ENCODE results near the gene EDN3. TPM values are rescaled to one million over a fixed set of nuclear protein-coding genes. Genes with fewer than 3 reads are reported as not detected.

EDN3 gene
- total RNA-seq, 3 donors from 2014 or later (not counting 1 experiment from before 2014, with no cell fraction given) = 0.24 to 0.53 (median 0.41) TPM

- no peak for DNase-seq
- Mint-ChIP-seq H3K27me3 (ENCODE audit: low read depth in 2 of 2) (peaks cover 0 to 11% of the 10 kb centered on the region in 2 donors), H3K4me3 (no peak overlapping the region), H3K9me3 (no peaks in the 10 kb centered on the region), H3K27ac (no peak overlapping the region), H3K36me3 (no peaks in the 10 kb centered on the region), H3K4me1 (no peaks in the 10 kb centered on the region)
- no peak for ATAC-seq
- TF ChIP-seq, protein P1, sequence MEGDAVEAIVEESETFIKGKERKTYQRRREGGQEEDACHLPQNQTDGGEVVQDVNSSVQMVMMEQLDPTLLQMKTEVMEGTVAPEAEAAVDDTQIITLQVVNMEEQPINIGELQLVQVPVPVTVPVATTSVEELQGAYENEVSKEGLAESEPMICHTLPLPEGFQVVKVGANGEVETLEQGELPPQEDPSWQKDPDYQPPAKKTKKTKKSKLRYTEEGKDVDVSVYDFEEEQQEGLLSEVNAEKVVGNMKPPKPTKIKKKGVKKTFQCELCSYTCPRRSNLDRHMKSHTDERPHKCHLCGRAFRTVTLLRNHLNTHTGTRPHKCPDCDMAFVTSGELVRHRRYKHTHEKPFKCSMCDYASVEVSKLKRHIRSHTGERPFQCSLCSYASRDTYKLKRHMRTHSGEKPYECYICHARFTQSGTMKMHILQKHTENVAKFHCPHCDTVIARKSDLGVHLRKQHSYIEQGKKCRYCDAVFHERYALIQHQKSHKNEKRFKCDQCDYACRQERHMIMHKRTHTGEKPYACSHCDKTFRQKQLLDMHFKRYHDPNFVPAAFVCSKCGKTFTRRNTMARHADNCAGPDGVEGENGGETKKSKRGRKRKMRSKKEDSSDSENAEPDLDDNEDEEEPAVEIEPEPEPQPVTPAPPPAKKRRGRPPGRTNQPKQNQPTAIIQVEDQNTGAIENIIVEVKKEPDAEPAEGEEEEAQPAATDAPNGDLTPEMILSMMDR (IDR thresholded peaks at IDR 0.05) = no peak
- H3K27ac ChIP-seq (ENCODE audit: low read length) = no peak overlapping the region
- no peaks in the 10 kb centered on the region for H3K9me3 ChIP-seq (ENCODE audit: control insufficient read depth, insufficient read depth, low read length)
- H3K27me3 ChIP-seq (ENCODE audit: control insufficient read depth, insufficient read depth, low read length) = no peaks in the 10 kb centered on the region
- no peaks in the 10 kb centered on the region for H3K4me1 ChIP-seq (ENCODE audit: control insufficient read depth, insufficient read depth, low read length)
- intact Hi-C loops (cut with micrococcal nuclease) = no loop called here
- WGBS (ENCODE audit: insufficient coverage) = 54% methylated on average over 27 of the region's 28 CpGs
- no peak overlapping the region for H3K4me3 ChIP-seq (ENCODE audit: low read length)
- H3K36me3 ChIP-seq (ENCODE audit: control insufficient read depth, insufficient read depth, low read length) = no peaks in the 10 kb centered on the region
Measured at GRCh38 chr20:59342023-59342957, 41.9 kb downstream of the EDN3 start.

- H3K4me1 Mint-ChIP-seq = no peaks in the 10 kb centered on the region
- H3K36me3 ChIP-seq (ENCODE audit: control insufficient read depth, insufficient read depth, low read length) = no peaks in the 10 kb centered on the region
- ATAC-seq (no peak), DNase-seq (no peak)
- H3K9me3 Mint-ChIP-seq = no peaks in the 10 kb centered on the region
- H3K4me3 ChIP-seq (ENCODE audit: low read length) = no peak overlapping the region
- peaks cover 0 to 5% of the 10 kb centered on the region in 2 donors for H3K27me3 Mint-ChIP-seq (ENCODE audit: low read depth in 2 of 2)
- H3K4me1 ChIP-seq (ENCODE audit: control insufficient read depth, insufficient read depth, low read length) = no peaks in the 10 kb centered on the region
- WGBS (ENCODE audit: insufficient coverage) = 87% methylated on average over 2 of the region's 2 CpGs
- intact Hi-C loops (cut with micrococcal nuclease) = no loop called here
- TF ChIP-seq, protein P1 (IDR thresholded peaks at IDR 0.05) = no peak
- no peak overlapping the region for H3K27ac ChIP-seq (ENCODE audit: low read length)
- no peak overlapping the region for H3K27ac Mint-ChIP-seq
- H3K9me3 ChIP-seq (ENCODE audit: control insufficient read depth, insufficient read depth, low read length) = no peaks in the 10 kb centered on the region
- H3K4me3 Mint-ChIP-seq = no peak overlapping the region
- H3K36me3 Mint-ChIP-seq = no peaks in the 10 kb centered on the region
- H3K27me3 ChIP-seq (ENCODE audit: control insufficient read depth, insufficient read depth, low read length) = no peaks in the 10 kb centered on the region
Measured at GRCh38 chr20:59346061-59346460, 45.6 kb downstream of the EDN3 start.

- 96% methylated on average over 1 of the region's 1 CpG for WGBS (ENCODE audit: insufficient coverage)
Measured at GRCh38 chr20:59349277-59349676, 48.9 kb downstream of the EDN3 start.

More at GRCh38 chr20:59349277-59349676, 48.9 kb downstream of the EDN3 start:
- no peaks in the 10 kb centered on the region for H3K36me3 ChIP-seq (ENCODE audit: control insufficient read depth, insufficient read depth, low read length)
- no peak overlapping the region for H3K4me3 ChIP-seq (ENCODE audit: low read length)
- H3K9me3 ChIP-seq (ENCODE audit: control insufficient read depth, insufficient read depth, low read length) = no peaks in the 10 kb centered on the region
- no peaks in the 10 kb centered on the region for H3K4me1 ChIP-seq (ENCODE audit: control insufficient read depth, insufficient read depth, low read length)
- DNase-seq (no peak), ATAC-seq (no peak)
- no peak overlapping the region for H3K27ac Mint-ChIP-seq
- no peaks in the 10 kb centered on the region for H3K36me3 Mint-ChIP-seq
- no peaks in the 10 kb centered on the region for H3K27me3 ChIP-seq (ENCODE audit: control insufficient read depth, insufficient read depth, low read length)
- H3K27ac ChIP-seq (ENCODE audit: low read length) = no peak overlapping the region
- TF ChIP-seq, protein P1 (IDR thresholded peaks at IDR 0.05) = no peak
- no peak overlapping the region for H3K4me3 Mint-ChIP-seq
- peaks cover 0 to 5% of the 10 kb centered on the region in 2 donors for H3K27me3 Mint-ChIP-seq (ENCODE audit: low read depth in 2 of 2)
- H3K4me1 Mint-ChIP-seq = peaks cover 0 to 11% of the 10 kb centered on the region in 2 donors
- no peaks in the 10 kb centered on the region for H3K9me3 Mint-ChIP-seq
- intact Hi-C loops (cut with micrococcal nuclease) = no loop called here
